B cell (primary cell): Measurements from ENCODE around the gene RAB8A. TPM values are rescaled to one million over a fixed set of nuclear protein-coding genes. Genes with fewer than 3 reads are reported as not detected.
"Not testable (repeated sequence)": the region's sequence is repeated elsewhere in the genome, so short reads cannot be mapped to it uniquely, and the experiment has no call there.

Experiments used
- ATAC-seq: fragments of 200-7000 bp; cut with Tn5 transposase; one replicate; pipeline ENCODE4 v1.10.0; 2021; ENCODE audit warnings: low read depth, mild to moderate bottlenecking, moderate number of reproducible peaks, moderate library complexity
- CTCF ChIA-PET: fragments of 350-600 bp; sonication (Branson Sonifier 250); formaldehyde crosslinking; loops from one replicate; lab custom pipeline; 2021; ENCODE audit warnings: antibody characterized with exemption, inconsistent platforms; lab: Charles Lee
- POLR2A ChIA-PET: fragments of 350-600 bp; sonication (Branson Sonifier 250); formaldehyde crosslinking; loops from one replicate; lab custom pipeline; 2021; ENCODE audit warnings: antibody characterized with exemption; lab: Charles Lee
- DNase-seq: peaks from one replicate; pipeline ENCODE4 v3.0.0; 2013
- H2AFZ ChIP-seq: 2 replicates; pipeline ENCODE4 v1.6.1; 2012; ENCODE audit warnings: mild to moderate bottlenecking, low read depth, low read length; ENCODE audit not compliant: insufficient read depth, poor library complexity, severe bottlenecking
- H3K27ac ChIP-seq, 2 donors: 1 replicate in 1 of 2; 2 replicates in 1 of 2; pipeline ENCODE4 v1.5.1; 2012 to 2013; ENCODE audit warnings: low read length in 2 of 2, mild to moderate bottlenecking in 2 of 2, moderate library complexity in 1 of 2
- H3K27me3 ChIP-seq, 4 experiments: fragments of 200-600 bp in 1 of 4; sonication (generic) in 1 of 4; replicated peaks in 1 of 4; 1 replicate in 2 of 4; 2 replicates in 2 of 4; pipeline versions ENCODE4 v1.6.1 to v1.7.0; 2013 to 2016; ENCODE audit warnings: low read length in 3 of 4, mild to moderate bottlenecking in 2 of 4, mixed read lengths in 1 of 4, moderate library complexity in 1 of 4; ENCODE audit not compliant: insufficient read depth in 4 of 4, control insufficient read depth in 3 of 4; ENCODE audit errors: control extremely low read depth in 1 of 4
- H3K36me3 ChIP-seq, 2 experiments: replicated peaks in 1 of 2; 1 replicate in 1 of 2; 2 replicates in 1 of 2; pipeline versions ENCODE4 v1.6.1 to v1.7.1; 2013; ENCODE audit warnings: low read length in 1 of 2; ENCODE audit not compliant: insufficient read depth in 2 of 2, control insufficient read depth in 1 of 2; ENCODE audit errors: control extremely low read depth in 1 of 2, extremely low read depth in 1 of 2
- H3K4me1 ChIP-seq, 2 donors: fragments of 200-600 bp in 1 of 2; sonication (generic) in 1 of 2; 1 replicate in 1 of 2; 2 replicates in 1 of 2; pipeline versions ENCODE4 v1.5.1 to v1.6.1; 2013 to 2017; ENCODE audit warnings: low read length in 2 of 2; ENCODE audit not compliant: control insufficient read depth in 2 of 2, insufficient read depth in 2 of 2
- H3K4me2 ChIP-seq: replicated peaks from 2 replicates; pipeline ENCODE3; 2012; ENCODE audit warnings: mild to moderate bottlenecking, low read depth, low read length; ENCODE audit not compliant: poor library complexity, severe bottlenecking
- H3K4me3 ChIP-seq, 5 experiments: fragments of 200-600 bp in 1 of 5; sonication (generic) in 1 of 5; 1 replicate in 3 of 5; 2 replicates in 2 of 5; pipeline versions ENCODE4 v1.5.1 to v1.7.0; 2011 to 2016; ENCODE audit warnings: low read length in 4 of 5, mild to moderate bottlenecking in 4 of 5, low read depth in 2 of 5, control low read depth in 1 of 5, moderate library complexity in 1 of 5; ENCODE audit not compliant: insufficient read depth in 1 of 5; ENCODE audit errors: control extremely low read depth in 1 of 5, extremely low read depth in 1 of 5
- H3K79me2 ChIP-seq: fragments of 200-600 bp; sonication (generic); one replicate; pipeline ENCODE4 v1.6.0; 2016; ENCODE audit warnings: low read length; ENCODE audit not compliant: control insufficient read depth, insufficient read depth
- H3K9ac ChIP-seq: fragments of 200-600 bp; sonication (generic); 2 replicates; pipeline ENCODE4 v1.6.1; 2017; ENCODE audit warnings: mild to moderate bottlenecking, low read length, moderate library complexity
- H3K9me3 ChIP-seq, 3 donors: one replicate each; pipeline versions ENCODE4 v1.6.1 to v1.7.1; 2013; ENCODE audit warnings: low read length in 2 of 3; ENCODE audit not compliant: control insufficient read depth in 2 of 3, insufficient read depth in 1 of 3; ENCODE audit errors: control extremely low read depth in 1 of 3
- H4K20me1 ChIP-seq: 2 replicates; pipeline ENCODE4 v1.6.0; 2012; ENCODE audit warnings: mild to moderate bottlenecking, low read length; ENCODE audit not compliant: insufficient read depth, control insufficient read depth, poor library complexity, severe bottlenecking
- H3K27ac Mint-ChIP-seq: one replicate; pipeline ENCODE4 v1.8.0; 2021; ENCODE audit warnings: mixed read lengths
- H3K27me3 Mint-ChIP-seq: one replicate; pipeline ENCODE4 v1.8.0; 2021; ENCODE audit warnings: mixed read lengths
- H3K4me1 Mint-ChIP-seq: one replicate; pipeline ENCODE4 v1.8.0; 2021; ENCODE audit warnings: mixed read lengths
- H3K4me3 Mint-ChIP-seq: one replicate; pipeline ENCODE4 v1.8.0; 2021; ENCODE audit warnings: mixed read lengths
- H3K9me3 Mint-ChIP-seq: one replicate; pipeline ENCODE4 v1.8.0; 2022; ENCODE audit warnings: mixed read lengths; ENCODE audit not compliant: insufficient read depth
- EZH2 ChIP-seq: IDR thresholded peaks from 2 replicates; pipeline ENCODE4 v1.6.1; 2012; ENCODE audit warnings: borderline replicate concordance, low read depth, mild to moderate bottlenecking, moderate library complexity, low read length; ENCODE audit not compliant: insufficient read depth, poor library complexity, severe bottlenecking
- WGBS: methylation state at CpG from one replicate; pipeline ENCODE4 v1.1.5; 2013; ENCODE audit warnings: missing lambda C conversion rate; ENCODE audit not compliant: insufficient coverage; 5-methylcytosine and 5-hydroxymethylcytosine counted together
- intact Hi-C: fragments of 100-400 bp; cut with micrococcal nuclease; formaldehyde crosslinking; loops from one replicate; pipeline ENCODE4 v1.10.0; 2022
- polyA plus RNA-seq: library from polyadenylated mRNA; depleted of rRNA; stranded (reverse); fragments of >200 nt; gene quantifications from 2 replicates; pipeline ENCODE4 v1.2.3, GENCODE V29; 2012
- total RNA-seq, 2 donors: library from RNA; stranded (reverse); fragments of 120-200 nt in 1 of 2; gene quantifications; 1 replicate in 1 of 2; 2 replicates in 1 of 2; pipeline versions ENCODE4 v1.2.3 to v1.2.4, GENCODE V29; 2013 to 2022
- TF ChIP-seq, protein P1 (sequence below): fragments of 200-600 bp; IDR thresholded peaks from one replicate; pipeline ENCODE4 v1.8.0; 2022; ENCODE audit warnings: antibody characterized with exemption, mild to moderate bottlenecking

RAB8A gene
- total and polyA plus RNA-seq, 2 donors (not counting 1 experiment from before 2014, with no cell fraction given), result 65.5 to 117 TPM

DNA sequence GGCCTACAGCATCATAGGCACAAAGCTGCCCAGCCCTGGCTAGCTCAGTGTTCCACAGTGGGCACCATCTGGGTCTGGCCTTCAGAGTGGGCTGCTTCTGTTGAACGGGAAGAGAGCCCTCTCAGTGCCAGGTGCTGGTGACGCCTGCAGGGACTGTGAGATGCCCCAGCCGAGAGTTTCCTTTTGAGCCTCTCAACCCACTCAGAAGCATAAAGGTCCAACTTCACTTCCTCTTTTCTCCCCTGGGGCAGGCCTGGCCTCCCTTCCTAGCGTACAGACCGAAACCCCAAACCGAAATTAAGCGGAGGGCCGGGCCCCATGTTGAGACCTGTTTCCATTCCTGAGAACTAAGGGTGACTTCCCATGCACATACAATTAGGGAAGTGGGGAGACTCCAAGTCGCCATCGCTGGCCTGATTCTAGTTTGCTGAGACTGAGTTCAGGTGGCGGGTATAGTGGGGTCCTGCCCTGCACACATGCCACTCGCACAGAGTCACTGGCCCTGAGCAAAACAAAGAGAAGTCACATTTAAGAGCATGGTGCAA lies 6.9 kb downstream of the RAB8A start:
- H3K9ac ChIP-seq, result peak overlapping the region; percentile 27
- CTCF ChIA-PET, result interaction anchor here (0.6 to 4.9 kb wide), 20 partner anchors 16 to 489 kb away, joined by 3 to 63 read pairs (median 4); partner anchors contain the start of genes CIB3, FAM32A, HSH2D and TPM4
- H3K4me1 Mint-ChIP-seq, result peaks cover 66% of the 10 kb centered on the region

DNA sequence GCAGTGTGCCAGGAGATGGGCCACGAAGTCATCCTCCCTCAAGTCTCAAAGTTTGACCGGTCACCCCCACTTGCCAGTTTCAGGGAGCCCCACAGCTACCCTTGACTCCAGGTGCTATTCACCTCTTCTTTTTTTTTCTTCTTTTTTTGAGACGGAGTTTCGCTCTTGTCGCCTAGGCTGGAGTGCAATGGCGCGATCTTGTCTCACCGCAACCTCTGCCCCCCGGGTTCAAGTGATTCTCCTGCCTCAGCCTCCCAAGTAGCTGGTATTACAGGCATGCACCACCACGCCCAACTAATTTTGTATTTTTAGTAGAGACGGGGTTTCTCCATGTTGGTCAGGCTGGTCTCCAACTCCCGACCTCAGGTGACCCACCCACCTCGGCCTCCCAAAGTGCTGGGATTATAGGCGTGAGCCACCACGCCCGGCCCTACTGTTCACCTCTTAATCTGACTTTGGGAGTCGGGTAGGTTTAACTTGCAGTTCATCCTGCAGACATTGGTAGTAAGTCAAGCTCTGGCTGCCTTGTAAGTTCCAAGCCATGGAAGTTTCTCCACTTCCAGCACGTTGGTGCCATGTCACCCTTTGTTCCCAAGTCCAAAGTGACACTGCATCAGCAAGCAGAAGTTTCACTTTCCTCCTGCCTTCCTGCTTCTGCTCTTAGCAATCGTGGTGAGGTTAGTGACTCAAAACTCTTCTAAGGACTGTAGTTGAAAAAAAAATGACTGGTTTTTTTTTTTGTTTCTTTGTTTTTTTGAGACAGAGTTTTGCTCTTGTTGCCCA lies 7.6 kb downstream of the RAB8A start:
- Mint-ChIP-seq H3K4me3 (peak overlapping the region; percentile 70), H3K27ac (peak overlapping the region; percentile 97), H3K4me1 (peaks cover 65% of the 10 kb centered on the region)
- WGBS, result 48% methylated on average over 8 of the region's 19 CpGs
- peak overlapping the region; percentile 14 for H2AFZ ChIP-seq
- peaks cover 76% of the 10 kb centered on the region for H3K79me2 ChIP-seq
- CTCF ChIA-PET, result interaction anchor here (1.7 to 4.9 kb wide), 5 partner anchors 24 to 65 kb away, joined by 3 to 63 read pairs (median 14); partner anchors contain the start of genes FAM32A and HSH2D
- H3K27me3 ChIP-seq, ATAC-seq, H3K9me3 Mint-ChIP-seq, H3K9me3 ChIP-seq, H3K27me3 Mint-ChIP-seq: not testable (repeated sequence)
- peak overlapping the region; percentile 86 to 88 for H3K27ac ChIP-seq
- peak overlapping the region; percentile 74 for H3K4me2 ChIP-seq
- POLR2A ChIA-PET, result interaction anchor here (1.4 to 3.3 kb wide), 3 partner anchors 24 to 66 kb away, joined by 4 to 54 read pairs (median 4); partner anchors contain the start of genes FAM32A and HSH2D
- H3K4me1 ChIP-seq, result peaks cover 60 to 69% of the 10 kb centered on the region in 2 donors
- DNase-seq, result peak; percentile 69
- intact Hi-C loops, result loop anchor here (2.0 to 10.0 kb wide), 2 partner anchors 282 to 466 kb away; no protein-coding TSS in a partner anchor
- peaks cover 44% of the 10 kb centered on the region for H4K20me1 ChIP-seq
- H3K9ac ChIP-seq, result peak overlapping the region; percentile 24
- H3K4me3 ChIP-seq, result peak overlapping the region in 3 of 5 experiments; percentile 11 to 48 (median 17)
- H3K36me3 ChIP-seq, result peaks cover 2 to 54% of the 10 kb centered on the region in 2 experiments

More for the DNA sequence above, 6.9 kb downstream of the RAB8A start:
- POLR2A ChIA-PET, result interaction anchor here (0.5 to 3.3 kb wide), 7 partner anchors 21 to 1969 kb away, joined by 3 to 54 read pairs (median 5); partner anchors contain the start of gene HSH2D
- Mint-ChIP-seq H3K27me3 (no peaks in the 10 kb centered on the region), H3K27ac (peak overlapping the region; percentile 97), H3K9me3 (no peaks in the 10 kb centered on the region), H3K4me3 (peak overlapping the region; percentile 70)
- H3K4me2 ChIP-seq, result peak overlapping the region; percentile 74
- peaks cover 64 to 75% of the 10 kb centered on the region in 2 donors for H3K4me1 ChIP-seq
- peak overlapping the region; percentile 86 to 88 for H3K27ac ChIP-seq
- peak overlapping the region in 3 of 5 experiments; percentile 11 to 48 (median 23) for H3K4me3 ChIP-seq
- no peaks in the 10 kb centered on the region for H3K27me3 ChIP-seq
- peaks cover 0 to 6% (median 0%) of the 10 kb centered on the region in 3 donors for H3K9me3 ChIP-seq
- H2AFZ ChIP-seq, result peak overlapping the region; percentile 14
- intact Hi-C loops, result loop anchor here (1.0 to 10.0 kb wide), 7 partner anchors 23 to 466 kb away; partner anchors contain the start of gene FAM32A
- H3K79me2 ChIP-seq, result peaks cover 76% of the 10 kb centered on the region
- ATAC-seq (peak; percentile 91), DNase-seq (peak; percentile 93)
- 0% methylated on average over 12 of the region's 12 CpGs for WGBS
- peaks cover 42% of the 10 kb centered on the region for H4K20me1 ChIP-seq
- peaks cover 3 to 47% of the 10 kb centered on the region in 2 experiments for H3K36me3 ChIP-seq
- no peak for TF ChIP-seq EZH2
- TF ChIP-seq, protein P1, sequence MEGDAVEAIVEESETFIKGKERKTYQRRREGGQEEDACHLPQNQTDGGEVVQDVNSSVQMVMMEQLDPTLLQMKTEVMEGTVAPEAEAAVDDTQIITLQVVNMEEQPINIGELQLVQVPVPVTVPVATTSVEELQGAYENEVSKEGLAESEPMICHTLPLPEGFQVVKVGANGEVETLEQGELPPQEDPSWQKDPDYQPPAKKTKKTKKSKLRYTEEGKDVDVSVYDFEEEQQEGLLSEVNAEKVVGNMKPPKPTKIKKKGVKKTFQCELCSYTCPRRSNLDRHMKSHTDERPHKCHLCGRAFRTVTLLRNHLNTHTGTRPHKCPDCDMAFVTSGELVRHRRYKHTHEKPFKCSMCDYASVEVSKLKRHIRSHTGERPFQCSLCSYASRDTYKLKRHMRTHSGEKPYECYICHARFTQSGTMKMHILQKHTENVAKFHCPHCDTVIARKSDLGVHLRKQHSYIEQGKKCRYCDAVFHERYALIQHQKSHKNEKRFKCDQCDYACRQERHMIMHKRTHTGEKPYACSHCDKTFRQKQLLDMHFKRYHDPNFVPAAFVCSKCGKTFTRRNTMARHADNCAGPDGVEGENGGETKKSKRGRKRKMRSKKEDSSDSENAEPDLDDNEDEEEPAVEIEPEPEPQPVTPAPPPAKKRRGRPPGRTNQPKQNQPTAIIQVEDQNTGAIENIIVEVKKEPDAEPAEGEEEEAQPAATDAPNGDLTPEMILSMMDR, result no peak
